GM10847 (cell line): Measurements from ENCODE around the gene AP3B1.

Experiments used
- POLR2A ChIP-seq: IDR thresholded peaks from 2 replicates; pipeline ENCODE4 v1.6.1; 2011; ENCODE audit not compliant: insufficient read length; ENCODE audit errors: extremely low read depth

The AP3B1 gene

GRCh38 chr5:78294248-78295034 lies at the start of gene AP3B1:
TSS of gene AP3B1 (minus strand) at chr5:78294698. CDS start at chr5:78294579, 119 bp downstream.
- TF ChIP-seq POLR2A: peak; percentile 80

GRCh38 chr5:78341440-78341839 lies 46.9 kb upstream of the AP3B1 start:
- TF ChIP-seq POLR2A: no peak

GRCh38 chr5:78339617-78340436 lies 45.3 kb upstream of the AP3B1 start:
- no peak for TF ChIP-seq POLR2A

GRCh38 chr5:78336698-78337097 lies 42.2 kb upstream of the AP3B1 start:
- TF ChIP-seq POLR2A: no peak

GRCh38 chr5:78335976-78336375 lies 41.5 kb upstream of the AP3B1 start:
- TF ChIP-seq POLR2A: no peak

GRCh38 chr5:78334811-78335210 lies 40.3 kb upstream of the AP3B1 start:
- no peak for TF ChIP-seq POLR2A

GRCh38 chr5:78331523-78332080 lies 37.1 kb upstream of the AP3B1 start:
- no peak for TF ChIP-seq POLR2A

GRCh38 chr5:78328585-78329173 lies 34.2 kb upstream of the AP3B1 start:
- no peak for TF ChIP-seq POLR2A

- TF ChIP-seq POLR2A: no peak
These were observed 33.4 kb upstream of the AP3B1 start for GRCh38 chr5:78327761-78328510.

- no peak for TF ChIP-seq POLR2A
These were observed 32.4 kb upstream of the AP3B1 start for GRCh38 chr5:78326930-78327329.

- no peak for TF ChIP-seq POLR2A
These were observed 28.7 kb upstream of the AP3B1 start for GRCh38 chr5:78323241-78323640.

GRCh38 chr5:78320401-78320800 lies 25.9 kb upstream of the AP3B1 start:
- TF ChIP-seq POLR2A: no peak

GRCh38 chr5:78318337-78318736 lies 23.8 kb upstream of the AP3B1 start:
- no peak for TF ChIP-seq POLR2A

- no peak for TF ChIP-seq POLR2A
These were observed 23.0 kb upstream of the AP3B1 start for GRCh38 chr5:78317515-78317914.

- no peak for TF ChIP-seq POLR2A
These were observed 14.2 kb upstream of the AP3B1 start for GRCh38 chr5:78308703-78309102.
